Thoracic aorta (tissue), 2 donors: ENCODE results near the gene CHGA. TPM values are rescaled to one million over a fixed set of nuclear protein-coding genes. Genes with fewer than 3 reads are reported as not detected.

Experiments used
- ATAC-seq: fragments of 150-250 bp; one replicate; pipeline ENCODE4 v1.8.0; 2017; ENCODE audit warnings: low read depth; ENCODE audit not compliant: insufficient number of reproducible peaks, low FRiP score
- DNase-seq: peaks from one replicate; pipeline ENCODE4 v3.0.0-alpha.2; 2020; ENCODE audit warnings: low spot score
- H3K27ac ChIP-seq, 2 donors: fragments of 200-600 bp; sonication (generic); 1 replicate in 1 of 2; 2 replicates in 1 of 2; pipeline ENCODE4 v1.5.1; 2016; ENCODE audit warnings: mild to moderate bottlenecking in 2 of 2, moderate library complexity in 2 of 2
- H3K27me3 ChIP-seq: fragments of 200-600 bp; sonication (generic); replicated peaks from 2 replicates; pipeline ENCODE4 v1.6.0; 2016; ENCODE audit warnings: mild to moderate bottlenecking; ENCODE audit not compliant: insufficient read depth
- H3K36me3 ChIP-seq: fragments of 200-600 bp; sonication (generic); one replicate; pipeline ENCODE4 v1.5.1; 2016
- H3K4me1 ChIP-seq, 2 donors: fragments of 200-600 bp; sonication (generic); 1 replicate in 1 of 2; 2 replicates in 1 of 2; pipeline versions ENCODE4 v1.5.1 to v1.6.0; 2016; ENCODE audit warnings: low read depth in 2 of 2, mild to moderate bottlenecking in 1 of 2; ENCODE audit not compliant: control insufficient read depth in 1 of 2
- H3K4me3 ChIP-seq: fragments of 200-600 bp; sonication (generic); 2 replicates; pipeline ENCODE4 v1.5.1; 2016; ENCODE audit warnings: mild to moderate bottlenecking
- H3K9me3 ChIP-seq: fragments of 200-600 bp; sonication (generic); 2 replicates; pipeline ENCODE4 v1.5.1; 2016
- total RNA-seq, 2 donors: library from RNA; depleted of rRNA; stranded (reverse); fragments of >200 nt; gene quantifications; one replicate each; pipeline versions ENCODE4 v1.1.0 to v1.2.3, GENCODE V29; 2016
- TF ChIP-seq, protein P1 (sequence below): fragments of 200-600 bp; sonication (generic); IDR thresholded peaks from one replicate; pipeline ENCODE4 v1.5.1; 2019; ENCODE audit warnings: antibody characterized with exemption

CHGA gene
- total RNA-seq, 2 donors from 2014 or later: not detected

DNA sequence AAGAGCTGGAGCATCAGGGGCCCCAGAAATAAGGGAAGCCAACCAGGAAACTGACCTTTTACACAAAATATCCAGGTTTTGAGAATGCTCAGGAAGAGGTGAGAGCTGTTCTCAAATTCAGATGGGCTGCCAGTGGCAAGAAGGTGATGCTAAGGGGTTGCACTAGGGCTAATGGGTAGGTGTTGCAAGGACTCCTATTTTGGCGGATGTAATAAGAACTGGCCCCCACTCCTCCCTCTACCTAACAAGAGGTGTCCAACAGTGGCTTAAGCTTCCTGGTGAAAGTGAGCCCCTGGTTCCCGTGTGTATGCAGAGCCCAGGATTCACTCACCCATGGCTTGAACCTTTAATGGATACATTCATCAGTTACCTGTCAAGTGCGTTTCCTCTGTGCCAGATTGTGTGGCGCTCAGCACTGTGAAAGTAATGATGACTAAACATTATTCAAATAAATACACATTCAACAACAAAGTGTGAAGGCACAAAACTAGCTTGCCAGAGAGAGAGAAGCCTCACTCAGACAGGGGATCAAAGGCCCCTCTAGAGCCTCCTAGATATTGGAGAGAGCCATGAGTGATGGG is 705 bp upstream of the CHGA start:
- ATAC-seq: peak; percentile 50
- Histone ChIP-seq H3K27me3 (no peaks in the 10 kb centered on the region), H3K9me3 (no peaks in the 10 kb centered on the region), H3K36me3 (no peaks in the 10 kb centered on the region), H3K4me3 (no peak overlapping the region), H3K27ac (no peak overlapping the region), H3K4me1 (no peaks in the 10 kb centered on the region)
- no peak for DNase-seq
- TF ChIP-seq, protein P1, sequence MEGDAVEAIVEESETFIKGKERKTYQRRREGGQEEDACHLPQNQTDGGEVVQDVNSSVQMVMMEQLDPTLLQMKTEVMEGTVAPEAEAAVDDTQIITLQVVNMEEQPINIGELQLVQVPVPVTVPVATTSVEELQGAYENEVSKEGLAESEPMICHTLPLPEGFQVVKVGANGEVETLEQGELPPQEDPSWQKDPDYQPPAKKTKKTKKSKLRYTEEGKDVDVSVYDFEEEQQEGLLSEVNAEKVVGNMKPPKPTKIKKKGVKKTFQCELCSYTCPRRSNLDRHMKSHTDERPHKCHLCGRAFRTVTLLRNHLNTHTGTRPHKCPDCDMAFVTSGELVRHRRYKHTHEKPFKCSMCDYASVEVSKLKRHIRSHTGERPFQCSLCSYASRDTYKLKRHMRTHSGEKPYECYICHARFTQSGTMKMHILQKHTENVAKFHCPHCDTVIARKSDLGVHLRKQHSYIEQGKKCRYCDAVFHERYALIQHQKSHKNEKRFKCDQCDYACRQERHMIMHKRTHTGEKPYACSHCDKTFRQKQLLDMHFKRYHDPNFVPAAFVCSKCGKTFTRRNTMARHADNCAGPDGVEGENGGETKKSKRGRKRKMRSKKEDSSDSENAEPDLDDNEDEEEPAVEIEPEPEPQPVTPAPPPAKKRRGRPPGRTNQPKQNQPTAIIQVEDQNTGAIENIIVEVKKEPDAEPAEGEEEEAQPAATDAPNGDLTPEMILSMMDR: no peak

DNA sequence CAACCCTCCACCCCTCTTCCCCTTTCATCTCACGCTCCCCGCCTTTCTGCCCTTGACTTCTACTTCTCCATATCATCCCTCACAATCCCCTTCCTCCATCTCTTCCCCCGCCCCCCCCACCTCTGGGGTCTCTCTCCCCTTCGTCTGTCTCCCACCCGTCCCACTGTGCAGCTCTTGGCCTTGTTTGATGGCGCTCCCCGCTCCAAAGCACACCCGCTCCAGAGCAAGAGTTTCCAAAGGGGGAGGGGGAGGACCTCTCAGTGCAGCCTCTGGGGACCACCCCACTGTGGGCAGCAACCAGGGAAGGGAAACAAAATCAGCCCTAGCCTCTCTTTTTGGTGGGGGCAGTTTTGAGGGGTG is 774 bp downstream of the CHGA start:
- Histone ChIP-seq H3K9me3 (no peaks in the 10 kb centered on the region), H3K36me3 (no peaks in the 10 kb centered on the region), H3K27me3 (no peaks in the 10 kb centered on the region), H3K4me1 (no peaks in the 10 kb centered on the region), H3K27ac (no peak overlapping the region), H3K4me3 (no peak overlapping the region)
- TF ChIP-seq, protein P1: no peak
- ATAC-seq (no peak), DNase-seq (no peak)

DNA sequence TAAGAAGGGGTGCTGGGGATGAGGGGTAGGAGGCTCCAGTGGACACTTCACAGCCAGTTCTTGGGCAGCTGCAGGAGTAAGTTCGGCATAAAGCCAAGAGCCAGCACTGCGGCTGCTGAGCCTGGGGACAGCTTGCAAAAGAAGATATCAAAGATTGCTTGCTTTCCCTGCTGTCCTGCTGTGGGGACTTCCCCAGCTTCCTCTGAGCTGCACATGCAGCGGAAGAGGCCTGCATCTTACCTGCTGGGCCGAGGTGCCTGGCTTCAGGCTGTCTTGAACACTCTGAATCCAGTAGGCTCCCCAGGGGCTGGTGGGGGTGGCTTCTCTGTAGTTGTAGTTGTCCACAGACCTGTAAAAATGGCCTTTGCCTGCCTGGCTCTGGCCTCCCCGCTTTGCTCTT is 1.3 kb downstream of the CHGA start:
- TF ChIP-seq, protein P1: no peak
- Histone ChIP-seq H3K27me3 (no peaks in the 10 kb centered on the region), H3K36me3 (no peaks in the 10 kb centered on the region), H3K4me3 (no peak overlapping the region), H3K27ac (no peak overlapping the region), H3K9me3 (no peaks in the 10 kb centered on the region), H3K4me1 (no peaks in the 10 kb centered on the region)
- DNase-seq (no peak), ATAC-seq (no peak)

DNA sequence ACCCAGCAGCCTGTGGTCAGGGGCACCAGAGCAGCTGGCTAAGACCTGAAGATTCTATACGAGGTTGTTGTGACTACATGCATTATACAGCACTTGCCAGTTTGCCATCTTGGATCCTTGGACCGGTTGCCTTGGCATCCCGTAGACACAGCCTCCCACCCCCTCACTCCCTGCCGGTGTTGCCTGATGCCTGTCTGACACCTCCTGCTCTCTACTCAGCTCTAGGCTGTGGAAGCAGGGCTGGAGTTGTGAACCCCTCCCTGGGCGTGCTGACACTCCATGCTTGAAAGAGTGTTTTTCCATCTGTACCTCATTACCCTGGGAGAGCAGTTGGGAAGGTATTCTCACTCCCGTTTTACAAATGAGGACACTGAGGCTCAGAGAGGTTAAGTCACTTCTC is 2.5 kb downstream of the CHGA start:
- DNase-seq (no peak), ATAC-seq (no peak)
- no peak overlapping the region for H3K4me3 ChIP-seq
- H3K27ac ChIP-seq: no peak overlapping the region
- H3K36me3 ChIP-seq: no peaks in the 10 kb centered on the region
- TF ChIP-seq, protein P1: no peak
- H3K4me1 ChIP-seq: no peaks in the 10 kb centered on the region
- H3K27me3 ChIP-seq: no peaks in the 10 kb centered on the region
- no peaks in the 10 kb centered on the region for H3K9me3 ChIP-seq

DNA sequence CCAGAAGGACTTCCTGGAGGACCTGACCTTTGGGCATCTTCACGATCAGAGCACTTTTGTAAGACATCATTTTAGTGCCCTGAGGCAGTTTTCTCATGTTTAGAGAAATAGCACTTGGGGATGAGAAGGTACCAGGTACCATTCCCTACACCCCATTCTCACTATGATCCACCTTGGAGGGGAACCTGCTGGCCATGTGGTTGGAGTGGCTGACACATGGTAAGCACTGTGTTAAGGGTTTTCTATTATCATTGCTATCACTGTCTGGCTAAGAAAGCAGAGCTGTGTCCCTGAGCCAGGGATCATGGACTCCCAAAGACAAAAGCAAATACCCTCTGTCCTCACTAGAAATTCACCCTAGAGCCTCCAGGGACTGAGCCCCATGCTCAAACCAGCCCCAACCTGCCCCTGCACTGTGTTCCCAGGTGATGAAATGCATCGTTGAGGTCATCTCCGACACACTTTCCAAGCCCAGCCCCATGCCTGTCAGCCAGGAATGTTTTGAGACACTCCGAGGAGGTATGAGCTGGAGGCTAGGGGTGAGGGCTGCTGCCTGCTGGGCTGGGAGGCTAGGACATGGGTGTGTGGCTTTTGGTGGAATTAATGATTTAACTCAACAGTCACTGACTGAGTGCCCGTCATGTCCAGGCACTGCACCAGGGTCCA is 3.4 kb downstream of the CHGA start:
- H3K36me3 ChIP-seq: no peaks in the 10 kb centered on the region
- no peaks in the 10 kb centered on the region for H3K4me1 ChIP-seq
- ATAC-seq (no peak), DNase-seq (no peak)
- TF ChIP-seq, protein P1: no peak
- no peaks in the 10 kb centered on the region for H3K9me3 ChIP-seq
- no peaks in the 10 kb centered on the region for H3K27me3 ChIP-seq
- H3K27ac ChIP-seq: no peak overlapping the region
- H3K4me3 ChIP-seq: no peak overlapping the region
